Gastroesophageal sphincter (tissue), 3 donors: ENCODE results near the gene UBTF.

Experiments
- POLR2AphosphoS5 ChIP-seq: sonication (generic); formaldehyde crosslinking; IDR thresholded peaks from one replicate; pipeline ENCODE4 v1.6.1; 2017; ENCODE audit warnings: antibody characterized with exemption
- TF ChIP-seq, protein P1 (sequence below), 4 experiments: fragments of 200-600 bp in 2 of 4; fragments of 450-650 bp in 2 of 4; sonication (generic) in 1 of 4; IDR thresholded peaks; one replicate each; pipeline ENCODE4 v1.5.1; 2017 to 2019; ENCODE audit warnings: antibody characterized with exemption in 4 of 4, mild to moderate bottlenecking in 2 of 4, moderate library complexity in 2 of 4

DNA sequence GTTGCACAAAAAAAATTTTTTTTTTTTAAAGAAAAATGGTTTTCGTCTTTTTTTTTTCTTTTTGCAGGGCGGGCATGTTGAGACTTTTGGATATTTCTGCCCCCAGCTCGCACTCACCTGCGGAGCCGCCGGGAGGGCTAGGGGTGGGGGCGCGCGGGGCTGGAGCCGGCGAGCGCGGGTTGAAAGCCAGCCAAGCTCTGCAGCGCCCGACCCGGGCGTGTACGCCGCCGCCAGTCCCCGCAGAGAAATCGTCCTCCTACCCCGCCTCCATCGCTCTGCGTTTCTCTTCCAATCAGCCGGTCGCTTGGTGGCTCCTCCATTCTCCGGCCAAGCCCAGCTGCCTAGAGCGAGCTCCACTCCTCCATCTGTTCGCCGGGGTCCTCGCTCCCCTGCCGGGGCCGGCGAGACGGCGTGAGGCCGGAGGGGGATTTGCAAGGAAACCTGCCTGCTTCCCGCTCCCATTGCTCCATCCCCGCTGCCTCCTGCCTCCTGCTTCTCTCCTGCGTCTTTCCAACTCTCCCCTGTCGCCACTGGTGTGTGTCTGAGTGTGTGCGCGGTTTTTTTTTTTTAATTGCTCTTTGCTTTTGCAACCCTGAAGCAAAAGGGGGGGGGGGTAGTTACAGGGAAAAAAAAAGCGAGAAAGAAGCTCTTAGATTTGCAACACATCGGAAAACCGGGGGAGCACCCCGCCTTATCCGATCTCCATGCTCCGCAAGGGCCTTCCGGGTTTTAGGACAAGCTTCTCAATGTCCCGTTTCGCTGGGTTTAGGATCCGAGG, 1.8 kb upstream of the UBTF start:
- TF ChIP-seq, protein P1, sequence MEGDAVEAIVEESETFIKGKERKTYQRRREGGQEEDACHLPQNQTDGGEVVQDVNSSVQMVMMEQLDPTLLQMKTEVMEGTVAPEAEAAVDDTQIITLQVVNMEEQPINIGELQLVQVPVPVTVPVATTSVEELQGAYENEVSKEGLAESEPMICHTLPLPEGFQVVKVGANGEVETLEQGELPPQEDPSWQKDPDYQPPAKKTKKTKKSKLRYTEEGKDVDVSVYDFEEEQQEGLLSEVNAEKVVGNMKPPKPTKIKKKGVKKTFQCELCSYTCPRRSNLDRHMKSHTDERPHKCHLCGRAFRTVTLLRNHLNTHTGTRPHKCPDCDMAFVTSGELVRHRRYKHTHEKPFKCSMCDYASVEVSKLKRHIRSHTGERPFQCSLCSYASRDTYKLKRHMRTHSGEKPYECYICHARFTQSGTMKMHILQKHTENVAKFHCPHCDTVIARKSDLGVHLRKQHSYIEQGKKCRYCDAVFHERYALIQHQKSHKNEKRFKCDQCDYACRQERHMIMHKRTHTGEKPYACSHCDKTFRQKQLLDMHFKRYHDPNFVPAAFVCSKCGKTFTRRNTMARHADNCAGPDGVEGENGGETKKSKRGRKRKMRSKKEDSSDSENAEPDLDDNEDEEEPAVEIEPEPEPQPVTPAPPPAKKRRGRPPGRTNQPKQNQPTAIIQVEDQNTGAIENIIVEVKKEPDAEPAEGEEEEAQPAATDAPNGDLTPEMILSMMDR (IDR thresholded peaks at IDR 0.05) = no peak
- TF ChIP-seq POLR2AphosphoS5 = peak; percentile 28
